ENCODE results near the gene ELN. TPM values are rescaled to one million over a fixed set of nuclear protein-coding genes. Genes with fewer than 3 reads are reported as not detected.

ELN gene
- total RNA-seq, 1 experiment from 2014 or later = 0.37 TPM

- no peaks in the 10 kb centered on the region for H3K9me3 Mint-ChIP-seq
- Histone ChIP-seq H2BK15ac (ENCODE audit: low read depth, low read length) (no peak overlapping the region), H2AFZ (ENCODE audit: low read length) (no peak overlapping the region), H4K20me1 (ENCODE audit: control insufficient read depth, insufficient read depth, insufficient read length) (no peaks in the 10 kb centered on the region), H4K5ac (ENCODE audit: insufficient read length, low read depth, low read length) (no peak overlapping the region), H3K9me3 (ENCODE audit: control insufficient read depth, low read depth, low read length) (no peaks in the 10 kb centered on the region), H3K4me2 (ENCODE audit: insufficient read depth, insufficient read length, low read length) (no peak overlapping the region), H3K79me1 (ENCODE audit: insufficient read depth, low read depth, low read length, poor library complexity, severe bottlenecking) (no peaks in the 10 kb centered on the region), H2BK5ac (ENCODE audit: insufficient read length, low read length) (no peak overlapping the region), H2BK120ac (ENCODE audit: low read depth, low read length, poor library complexity, severe bottlenecking) (no peak overlapping the region), H3K9ac (ENCODE audit: extremely low read depth, insufficient read length, low read length) (no peak overlapping the region), H2BK12ac (ENCODE audit: insufficient read length, low read depth, low read length) (no peak overlapping the region), H4K8ac (replicated peaks; ENCODE audit: insufficient read length, low read depth, low read length) (no peak overlapping the region), H2AK5ac (ENCODE audit: insufficient read length, low read length) (no peak overlapping the region), H3K18ac (ENCODE audit: insufficient read length, low read depth, low read length) (no peak overlapping the region), H3K23me2 (ENCODE audit: insufficient read length, low read depth, low read length, poor library complexity, severe bottlenecking) (no peaks in the 10 kb centered on the region), H3K79me2 (ENCODE audit: insufficient read depth, low read length) (no peaks in the 10 kb centered on the region), H3K4ac (ENCODE audit: low read depth, low read length) (no peak overlapping the region), H3K23ac (ENCODE audit: insufficient read length, low read depth, low read length) (no peak overlapping the region), H3K27me3 (ENCODE audit: insufficient read depth, low read length) (no peaks in the 10 kb centered on the region), H3K56ac (ENCODE audit: insufficient read length, low read depth, low read length) (no peak overlapping the region), H3K14ac (ENCODE audit: insufficient read depth, low read length) (no peak overlapping the region), H3K27ac (ENCODE audit: insufficient read length, low read depth, low read length) (no peak overlapping the region), H2BK20ac (ENCODE audit: low read depth, low read length, poor library complexity, severe bottlenecking) (no peak overlapping the region), H3T11ph (ENCODE audit: low read length) (no peak overlapping the region), H3K4me1 (ENCODE audit: insufficient read depth, low read length) (peaks cover 4% of the 10 kb centered on the region; the same call in 1 of the 2 replicates), H4K91ac (ENCODE audit: insufficient read length, low read depth, low read length) (no peak overlapping the region)
- TF ChIP-seq CTCF (conservative IDR thresholded peaks at IDR 0.05) = no peak
- H3K4me1 Mint-ChIP-seq = peaks cover 16 to 40% of the 10 kb centered on the region in 2 experiments
- H3K4me3 Mint-ChIP-seq = no peak overlapping the region
- DNase-seq = no peak
- H3K27me3 Mint-ChIP-seq (ENCODE audit: low read depth) = peaks cover 18% of the 10 kb centered on the region
- no CpG with 5 or more reads among the region's 8 CpGs for WGBS (ENCODE audit: extremely low coverage, insufficient read length, low lambda C conversion rate)
- H3K36me3 Mint-ChIP-seq (ENCODE audit: insufficient read depth in 1 of 3, low read depth in 3 of 3) = no peaks in the 10 kb centered on the region; a peak in 1 of 7 replicates
- no peak overlapping the region for H3K27ac Mint-ChIP-seq
Measured at GRCh38 chr7:74025146-74025545, 2.8 kb upstream of the ELN start.
